Tibial nerve (tissue), 4 donors: ENCODE data around the gene CUTA. TPM values are rescaled to one million over a fixed set of nuclear protein-coding genes. Genes with fewer than 3 reads are reported as not detected.

Experiments
- DNase-seq, 2 donors: peaks; one replicate each; pipeline ENCODE4 v3.0.0-alpha.2; 2019; ENCODE audit warnings: low spot score in 2 of 2
- H3K27ac ChIP-seq, 4 donors: fragments of 200-600 bp; sonication (generic) in 3 of 4; one replicate each; pipeline ENCODE4 v1.5.1; 2017 to 2019; ENCODE audit warnings: mild to moderate bottlenecking in 1 of 4
- H3K27me3 ChIP-seq, 2 donors: fragments of 200-600 bp; sonication (generic) in 1 of 2; one replicate each; pipeline versions ENCODE4 v1.5.1 to v1.6.0; 2017 to 2019
- H3K36me3 ChIP-seq, 3 donors: fragments of 200-600 bp; sonication (generic); one replicate each; pipeline ENCODE4 v1.5.1; 2018 to 2019
- H3K4me1 ChIP-seq, 4 donors: fragments of 200-600 bp; sonication (generic) in 3 of 4; one replicate each; pipeline ENCODE4 v1.5.1; 2017 to 2019
- H3K4me3 ChIP-seq, 4 donors: fragments of 200-600 bp; sonication (generic) in 3 of 4; one replicate each; pipeline ENCODE4 v1.5.1; 2017 to 2019; ENCODE audit warnings: mild to moderate bottlenecking in 1 of 4, moderate library complexity in 1 of 4
- H3K9me3 ChIP-seq, 4 donors: fragments of 200-600 bp; sonication (generic) in 3 of 4; one replicate each; pipeline ENCODE4 v1.5.1; 2017 to 2019
- EP300 ChIP-seq, 2 donors: sonication (generic); formaldehyde crosslinking; IDR thresholded peaks; one replicate each; pipeline ENCODE4 v1.6.1; 2017; ENCODE audit warnings: antibody characterized with exemption in 2 of 2, mild to moderate bottlenecking in 1 of 2
- POLR2A ChIP-seq, 2 donors: fragments of 450-650 bp; IDR thresholded peaks; one replicate each; pipeline ENCODE4 v1.6.1; 2017; ENCODE audit warnings: antibody characterized with exemption in 2 of 2, mild to moderate bottlenecking in 2 of 2, moderate library complexity in 2 of 2
- WGBS, 2 donors: methylation state at CpG; one replicate each; pipeline ENCODE4 v1.1.5; 2018; 5-methylcytosine and 5-hydroxymethylcytosine counted together
- total RNA-seq, 4 donors: library from RNA; depleted of rRNA; stranded (reverse); fragments of >200 nt; gene quantifications; one replicate each; pipeline ENCODE4 v1.1.0, GENCODE V29; 2016
- TF ChIP-seq, protein P1 (sequence below), 5 experiments: fragments of 200-600 bp in 3 of 5; fragments of 450-650 bp in 2 of 5; sonication (generic) in 3 of 5; IDR thresholded peaks; one replicate each; pipeline ENCODE4 v1.5.1; 2016 to 2019; ENCODE audit warnings: antibody characterized with exemption in 5 of 5, mild to moderate bottlenecking in 3 of 5, moderate library complexity in 2 of 5

Gene CUTA
- total RNA-seq, 4 donors from 2014 or later = 110 to 161 (median 154) TPM

DNA sequence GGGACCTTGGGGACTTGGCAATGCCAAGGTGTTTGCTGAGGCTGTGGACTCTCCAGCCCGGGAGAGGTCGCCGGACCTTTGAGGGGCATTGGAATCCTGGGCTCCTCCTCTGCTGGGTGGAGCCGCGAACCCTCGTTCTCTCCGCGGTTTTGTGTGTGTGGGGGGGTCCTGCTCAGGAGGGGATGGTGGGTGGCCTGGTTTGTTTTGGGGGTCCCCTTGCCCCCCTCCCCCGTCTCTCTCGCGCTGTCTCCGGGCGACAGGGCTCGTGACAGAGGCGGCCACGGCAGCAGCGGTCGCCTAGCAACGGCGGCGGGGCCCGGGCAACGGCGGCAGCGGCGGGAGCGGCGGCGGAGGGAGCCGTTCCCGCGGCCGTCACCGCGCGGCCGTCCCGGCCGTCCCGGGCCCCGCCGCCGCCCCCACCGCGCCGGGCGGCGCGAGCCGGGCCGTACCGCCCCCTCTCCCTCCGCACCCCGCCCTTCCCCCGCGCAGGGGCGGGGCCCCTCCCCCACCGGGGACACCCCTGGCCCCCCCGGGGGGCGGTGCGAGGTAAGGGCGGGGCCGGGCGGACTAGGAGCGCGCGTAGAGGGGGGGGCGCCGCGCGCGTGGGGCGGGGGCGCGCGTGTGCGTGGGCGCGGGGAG, 9.8 kb upstream of the CUTA start:
- WGBS, 2 donors = 0% methylated on average over 8 to 11 of the region's 79 CpGs
- peak overlapping the region; percentile 68 to 99 (median 88) for H3K27ac ChIP-seq
- peak overlapping the region; percentile 43 to 63 (median 58) for H3K4me3 ChIP-seq
- peaks cover 0 to 72% (median 45%) of the 10 kb centered on the region in 4 donors for H3K4me1 ChIP-seq
- peaks cover 0 to 2% (median 0%) of the 10 kb centered on the region in 3 donors for H3K36me3 ChIP-seq
- H3K9me3 ChIP-seq = no peaks in the 10 kb centered on the region
- DNase-seq = peak in 1 of 2 donors; percentile 36
- no peaks in the 10 kb centered on the region for H3K27me3 ChIP-seq
- TF ChIP-seq, protein P1, sequence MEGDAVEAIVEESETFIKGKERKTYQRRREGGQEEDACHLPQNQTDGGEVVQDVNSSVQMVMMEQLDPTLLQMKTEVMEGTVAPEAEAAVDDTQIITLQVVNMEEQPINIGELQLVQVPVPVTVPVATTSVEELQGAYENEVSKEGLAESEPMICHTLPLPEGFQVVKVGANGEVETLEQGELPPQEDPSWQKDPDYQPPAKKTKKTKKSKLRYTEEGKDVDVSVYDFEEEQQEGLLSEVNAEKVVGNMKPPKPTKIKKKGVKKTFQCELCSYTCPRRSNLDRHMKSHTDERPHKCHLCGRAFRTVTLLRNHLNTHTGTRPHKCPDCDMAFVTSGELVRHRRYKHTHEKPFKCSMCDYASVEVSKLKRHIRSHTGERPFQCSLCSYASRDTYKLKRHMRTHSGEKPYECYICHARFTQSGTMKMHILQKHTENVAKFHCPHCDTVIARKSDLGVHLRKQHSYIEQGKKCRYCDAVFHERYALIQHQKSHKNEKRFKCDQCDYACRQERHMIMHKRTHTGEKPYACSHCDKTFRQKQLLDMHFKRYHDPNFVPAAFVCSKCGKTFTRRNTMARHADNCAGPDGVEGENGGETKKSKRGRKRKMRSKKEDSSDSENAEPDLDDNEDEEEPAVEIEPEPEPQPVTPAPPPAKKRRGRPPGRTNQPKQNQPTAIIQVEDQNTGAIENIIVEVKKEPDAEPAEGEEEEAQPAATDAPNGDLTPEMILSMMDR (IDR thresholded peaks at IDR 0.05) = no peak
- no peak for TF ChIP-seq EP300 (IDR thresholded peaks at IDR 0.05)
- TF ChIP-seq POLR2A (IDR thresholded peaks at IDR 0.05) = peak in 1 of 2 donors; percentile 40

DNA sequence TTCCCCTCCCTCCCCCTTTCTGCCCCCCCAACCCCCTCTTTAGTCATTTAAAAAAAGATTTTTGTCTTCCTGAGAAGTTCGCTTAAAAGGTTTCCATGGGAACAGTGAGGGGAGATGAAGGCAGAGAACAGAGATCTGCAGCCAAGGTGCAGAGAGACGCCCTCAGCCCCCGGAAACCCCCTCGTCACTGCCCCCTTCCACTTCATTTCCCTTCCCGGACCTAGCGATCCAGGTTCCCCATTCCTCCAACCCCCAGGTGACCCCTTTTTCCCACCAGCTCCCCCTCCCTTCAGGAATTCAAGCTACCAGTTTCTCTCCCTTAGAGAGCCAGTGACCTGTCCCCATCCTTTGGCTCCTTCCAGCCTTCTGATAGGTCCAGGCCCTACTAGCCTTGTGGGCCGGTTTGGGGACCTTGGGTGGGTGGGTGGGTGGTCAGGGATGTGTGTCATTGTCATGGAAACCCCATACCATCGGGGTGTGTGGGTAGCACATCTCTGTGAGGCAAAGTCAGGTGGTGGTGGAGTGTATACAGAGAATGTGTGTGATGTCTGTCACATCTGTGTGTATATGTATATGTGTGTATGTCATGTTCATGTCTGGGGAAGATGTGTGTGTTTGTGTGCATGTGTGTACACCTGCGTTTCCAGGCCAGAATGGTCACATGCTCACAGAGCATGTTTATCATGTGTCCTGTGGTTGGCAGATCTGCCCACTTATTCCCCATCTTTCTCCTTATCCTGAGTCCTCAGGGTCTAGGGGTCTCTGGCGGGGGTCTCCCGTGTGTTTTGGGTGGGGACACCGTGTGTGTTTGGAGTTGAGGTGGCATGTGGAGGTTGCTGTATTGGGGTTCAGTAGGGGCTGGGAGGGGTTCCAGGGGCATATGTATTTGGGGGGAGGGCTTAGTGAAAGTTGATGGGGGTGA, 8.9 kb upstream of the CUTA start:
- Histone ChIP-seq H3K4me3 (peak overlapping the region; percentile 57 to 87 (median 65)), H3K9me3 (no peaks in the 10 kb centered on the region), H3K4me1 (peaks cover 0 to 64% (median 44%) of the 10 kb centered on the region in 4 donors), H3K27me3 (no peaks in the 10 kb centered on the region), H3K27ac (peak overlapping the region; percentile 82 to 99 (median 91)), H3K36me3 (no peaks in the 10 kb centered on the region)
- DNase-seq = no peak
- no peak for TF ChIP-seq EP300 (IDR thresholded peaks at IDR 0.05)
- no peak for TF ChIP-seq POLR2A (IDR thresholded peaks at IDR 0.05)
- TF ChIP-seq, protein P1 (IDR thresholded peaks at IDR 0.05) = no peak
- 2 to 8% methylated on average over 12 of the region's 12 CpGs for WGBS, 2 donors

DNA sequence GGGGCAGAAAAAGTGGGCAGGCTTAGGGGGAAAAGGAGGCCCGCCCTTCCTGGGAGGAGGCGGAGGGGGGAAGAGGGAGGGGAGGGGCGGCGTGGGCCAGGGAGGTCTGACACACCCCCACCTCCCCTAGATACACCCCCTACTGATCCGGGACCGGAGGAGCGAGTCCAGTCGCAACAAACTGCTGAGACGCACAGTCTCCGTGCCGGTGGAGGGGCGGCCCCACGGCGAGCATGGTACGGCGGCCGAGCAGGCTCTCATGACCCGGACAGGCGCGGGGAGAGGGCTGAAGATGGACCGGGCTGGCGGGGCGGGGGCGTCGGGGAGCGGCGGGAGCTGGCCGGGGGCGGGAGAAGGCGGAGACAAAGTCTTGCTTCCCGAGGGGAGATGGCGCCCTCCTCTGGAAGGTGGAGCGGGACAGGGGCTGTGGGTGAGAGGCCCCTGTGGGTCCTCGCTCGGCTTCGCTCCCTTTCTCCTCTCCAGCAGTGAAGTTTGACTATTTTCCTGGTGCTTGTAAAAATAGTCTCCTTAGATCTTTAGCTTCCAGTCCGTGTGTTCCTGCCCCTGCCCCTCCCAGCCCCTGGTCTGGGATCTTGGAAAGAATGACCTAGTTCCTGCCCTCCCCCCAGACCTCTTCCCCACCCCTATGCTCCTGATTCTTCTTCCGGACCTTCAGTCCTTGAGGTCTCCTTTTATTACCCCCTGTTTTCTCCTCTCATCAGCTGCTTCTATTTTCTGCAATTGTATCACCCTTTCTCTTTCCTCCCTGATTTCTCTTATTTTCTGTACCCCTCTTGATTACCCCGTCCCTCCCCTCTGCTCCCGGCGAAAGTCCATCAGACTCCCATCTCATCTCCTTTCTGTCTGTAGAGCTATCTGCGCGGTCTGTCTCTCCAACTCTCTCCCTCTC, 8.0 kb upstream of the CUTA start:
- WGBS, 2 donors = 1% methylated on average over 33 to 41 of the region's 43 CpGs
- peak overlapping the region; percentile 82 to 99 (median 91) for H3K27ac ChIP-seq
- no peaks in the 10 kb centered on the region for H3K27me3 ChIP-seq
- peaks cover 0 to 58% (median 36%) of the 10 kb centered on the region in 4 donors for H3K4me1 ChIP-seq
- peak overlapping the region; percentile 57 to 87 (median 65) for H3K4me3 ChIP-seq
- peak; percentile 65 to 82 for DNase-seq
- TF ChIP-seq POLR2A (IDR thresholded peaks at IDR 0.05) (peak in 1 of 2 donors; percentile 41), EP300 (IDR thresholded peaks at IDR 0.05) (peak; percentile 9 to 84)
- TF ChIP-seq, protein P1 (IDR thresholded peaks at IDR 0.05) = peak; percentile 34 to 74 (median 66)
- H3K9me3 ChIP-seq = no peaks in the 10 kb centered on the region
- H3K36me3 ChIP-seq = no peaks in the 10 kb centered on the region

DNA sequence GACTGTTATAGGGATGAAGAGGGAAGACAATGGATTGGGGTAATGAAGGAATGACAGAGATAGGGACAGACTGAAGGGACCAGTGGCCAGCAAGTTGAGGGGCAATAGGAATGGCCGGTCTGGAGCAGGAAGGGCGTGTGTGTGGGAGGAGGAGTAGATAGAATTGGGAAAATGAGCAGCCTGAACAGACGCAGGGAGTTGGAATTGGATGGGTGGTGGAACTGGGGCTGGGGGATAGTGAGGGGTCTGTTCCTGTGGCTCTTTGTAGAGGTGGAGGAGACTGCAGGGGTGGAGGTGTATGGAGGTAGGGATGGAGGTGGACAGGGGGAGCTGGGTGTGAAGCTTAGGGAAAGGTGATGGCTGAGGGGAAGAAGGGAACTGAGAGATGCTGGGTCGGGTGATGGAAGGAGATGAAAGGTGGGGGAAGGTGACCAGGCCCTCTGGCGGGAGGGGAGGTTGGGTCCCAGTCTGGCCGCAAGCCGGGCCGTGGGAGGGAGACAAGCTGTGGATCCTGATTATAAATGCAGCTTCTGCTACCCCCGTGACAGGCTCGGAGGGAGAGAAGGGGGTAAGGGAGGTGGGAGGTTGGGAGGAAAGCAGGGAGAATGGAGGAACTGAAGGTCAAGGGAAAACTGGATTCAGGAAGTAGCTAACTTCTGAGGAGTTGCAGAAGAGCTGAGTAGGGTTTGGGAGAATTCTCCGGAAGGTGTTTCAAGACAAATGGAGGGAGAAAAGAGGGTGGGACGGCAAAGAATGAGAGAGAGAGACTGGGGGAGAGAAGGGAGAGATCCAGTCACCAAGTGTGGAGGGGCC, 7.2 kb upstream of the CUTA start:
- TF ChIP-seq, protein P1 (IDR thresholded peaks at IDR 0.05) = no peak
- TF ChIP-seq EP300 (IDR thresholded peaks at IDR 0.05) (no peak), POLR2A (IDR thresholded peaks at IDR 0.05) (peak in 1 of 2 donors; percentile 27)
- 10 to 11% methylated on average over 12 of the region's 12 CpGs for WGBS, 2 donors
- Histone ChIP-seq H3K27me3 (no peaks in the 10 kb centered on the region), H3K9me3 (no peaks in the 10 kb centered on the region), H3K27ac (peak overlapping the region; percentile 82 to 99 (median 91)), H3K4me3 (peak overlapping the region; percentile 57 to 87 (median 65)), H3K36me3 (no peaks in the 10 kb centered on the region), H3K4me1 (peaks cover 0 to 54% (median 28%) of the 10 kb centered on the region in 4 donors)
- no peak for DNase-seq
